NT2/D1 (cell line): Measurements from ENCODE around the gene TMEM50B.
"Not testable (repeated sequence)": the region's sequence is repeated elsewhere in the genome, so short reads cannot be mapped to it uniquely, and the experiment has no call there.

Experiments
- DNase-seq: peaks from one replicate; pipeline ENCODE4 v3.0.0-alpha.2; 2011; ENCODE audit warnings: low read depth, low spot score
- H3K27me3 ChIP-seq: 2 replicates; pipeline ENCODE4 v1.6.0; 2011; ENCODE audit warnings: mild to moderate bottlenecking; ENCODE audit not compliant: insufficient read length, insufficient read depth
- H3K36me3 ChIP-seq: 2 replicates; pipeline ENCODE4 v1.6.1; 2011; ENCODE audit warnings: mild to moderate bottlenecking, low read length, mixed read lengths; ENCODE audit not compliant: insufficient read depth, insufficient read length
- H3K4me1 ChIP-seq: 2 replicates; pipeline ENCODE4 v1.5.1; 2011; ENCODE audit not compliant: insufficient read depth, insufficient read length
- H3K4me3 ChIP-seq: 2 replicates; pipeline ENCODE4 v1.5.1; 2011; ENCODE audit warnings: low read depth; ENCODE audit not compliant: insufficient read length
- H3K9ac ChIP-seq: 2 replicates; pipeline ENCODE4 v1.6.0; 2011; ENCODE audit warnings: low read depth; ENCODE audit not compliant: insufficient read length
- H3K9me3 ChIP-seq: 2 replicates; pipeline ENCODE4 v1.5.1; 2011; ENCODE audit warnings: mild to moderate bottlenecking, low read length; ENCODE audit not compliant: insufficient read depth
- SUZ12 ChIP-seq: IDR thresholded peaks from 2 replicates; pipeline ENCODE4 v1.6.1; 2011; ENCODE audit not compliant: insufficient read length, insufficient read depth; ENCODE audit errors: extremely low read depth
- YY1 ChIP-seq: IDR thresholded peaks from 2 replicates; pipeline ENCODE4 v1.6.1; 2011; ENCODE audit not compliant: insufficient read length, insufficient read depth
- ZNF274 ChIP-seq: IDR thresholded peaks from 2 replicates; pipeline ENCODE4 v1.6.1; 2011; ENCODE audit warnings: mild to moderate bottlenecking, low read depth, low read length

TMEM50B gene

GRCh38 chr21:33414068-33414467 lies 65.7 kb downstream of the TMEM50B start:
- Histone ChIP-seq H3K27me3 (no peaks in the 10 kb centered on the region), H3K9ac (no peak overlapping the region), H3K36me3 (peaks cover 68% of the 10 kb centered on the region), H3K4me1 (peaks cover 4% of the 10 kb centered on the region), H3K9me3 (no peaks in the 10 kb centered on the region), H3K4me3 (no peak overlapping the region)
- no peak for DNase-seq
- no peak for TF ChIP-seq YY1
- TF ChIP-seq SUZ12, result no peak
- no peak for TF ChIP-seq ZNF274

- Histone ChIP-seq H3K9ac (no peak overlapping the region), H3K4me3 (no peak overlapping the region), H3K4me1 (peaks cover 4% of the 10 kb centered on the region), H3K27me3 (no peaks in the 10 kb centered on the region), H3K36me3 (peaks cover 67% of the 10 kb centered on the region), H3K9me3 (no peaks in the 10 kb centered on the region)
- DNase-seq, result no peak
- TF ChIP-seq SUZ12 (no peak), YY1 (no peak), ZNF274 (no peak)
These were observed 66.8 kb downstream of the TMEM50B start for GRCh38 chr21:33412832-33413519.

GRCh38 chr21:33412439-33412831 lies 67.3 kb downstream of the TMEM50B start:
- not testable (repeated sequence) for DNase-seq, H3K9me3 ChIP-seq, H3K27me3 ChIP-seq, H3K4me1 ChIP-seq, H3K4me3 ChIP-seq, H3K9ac ChIP-seq
- peaks cover 64% of the 10 kb centered on the region for H3K36me3 ChIP-seq

- Histone ChIP-seq H3K4me3 (no peak overlapping the region), H3K4me1 (peaks cover 4% of the 10 kb centered on the region), H3K36me3 (peaks cover 65% of the 10 kb centered on the region), H3K27me3 (no peaks in the 10 kb centered on the region), H3K9ac (no peak overlapping the region), H3K9me3 (no peaks in the 10 kb centered on the region)
- no peak for DNase-seq
- no peak for TF ChIP-seq YY1
- no peak for TF ChIP-seq SUZ12
- TF ChIP-seq ZNF274, result no peak
These were observed 67.8 kb downstream of the TMEM50B start for GRCh38 chr21:33411949-33412430.

- Histone ChIP-seq H3K9ac (no peak overlapping the region), H3K4me3 (no peak overlapping the region), H3K9me3 (no peaks in the 10 kb centered on the region), H3K27me3 (no peaks in the 10 kb centered on the region), H3K4me1 (peaks cover 9% of the 10 kb centered on the region), H3K36me3 (peaks cover 39% of the 10 kb centered on the region)
- DNase-seq, result no peak
- TF ChIP-seq YY1 (no peak), ZNF274 (no peak), SUZ12 (no peak)
These were observed 73.3 kb downstream of the TMEM50B start for GRCh38 chr21:33406493-33406892.

- DNase-seq, result no peak
- Histone ChIP-seq H3K9me3 (no peaks in the 10 kb centered on the region), H3K27me3 (no peaks in the 10 kb centered on the region), H3K4me3 (peak overlapping the region; percentile 91), H3K36me3 (peaks cover 29% of the 10 kb centered on the region), H3K4me1 (peaks cover 9% of the 10 kb centered on the region), H3K9ac (peak overlapping the region; percentile 96)
- no peak for TF ChIP-seq SUZ12
- no peak for TF ChIP-seq ZNF274
- TF ChIP-seq YY1, result no peak
These were observed 75.8 kb downstream of the TMEM50B start for GRCh38 chr21:33403786-33404585.

GRCh38 chr21:33403128-33403785 lies 76.5 kb downstream of the TMEM50B start, which contains the start of gene IFNGR2:
IFNGR2 (plus strand) TSS chr21:33403413; CDS start chr21:33403544, 131 bp downstream.
- Histone ChIP-seq H3K4me3 (peak within 1 kb of the TSS; percentile 91), H3K9me3 (no peaks in the 10 kb centered on the region), H3K27me3 (no peaks in the 10 kb centered on the region), H3K36me3 (peaks cover 26% of the 10 kb centered on the region), H3K4me1 (peaks cover 9% of the 10 kb centered on the region), H3K9ac (peak within 1 kb of the TSS; percentile 96)
- no peak for TF ChIP-seq ZNF274
- TF ChIP-seq YY1, result no peak
- TF ChIP-seq SUZ12, result no peak
- DNase-seq, result no peak
